Thyroid gland (tissue), 4 donors: Measurements from ENCODE around the gene URB1.

Experiments used
- CTCF ChIP-seq, 6 experiments: fragments of 200-600 bp in 3 of 6; fragments of 450-650 bp in 3 of 6; sonication (generic) in 3 of 6; IDR thresholded peaks; one replicate each; pipeline ENCODE4 v1.5.1; 2016 to 2019; ENCODE audit warnings: antibody characterized with exemption in 6 of 6, mild to moderate bottlenecking in 2 of 6, inconsistent platforms in 1 of 6, moderate library complexity in 1 of 6
- POLR2A ChIP-seq, 2 donors: fragments of 450-650 bp; IDR thresholded peaks; one replicate each; pipeline ENCODE4 v1.6.1; 2017; ENCODE audit warnings: antibody characterized with exemption in 2 of 2, mild to moderate bottlenecking in 2 of 2, moderate library complexity in 1 of 2

GRCh38 chr21:32347351-32347750, 45.5 kb downstream of the URB1 start:
- TF ChIP-seq CTCF (IDR thresholded peaks at IDR 0.05) (no peak), POLR2A (IDR thresholded peaks at IDR 0.05) (no peak)
